ENCODE data around the gene RBSN. TPM values are rescaled to one million over a fixed set of nuclear protein-coding genes. Genes with fewer than 3 reads are reported as not detected.

Gene RBSN
- total RNA-seq, 1 experiment from 2014 or later, result 20.7 TPM

DNA sequence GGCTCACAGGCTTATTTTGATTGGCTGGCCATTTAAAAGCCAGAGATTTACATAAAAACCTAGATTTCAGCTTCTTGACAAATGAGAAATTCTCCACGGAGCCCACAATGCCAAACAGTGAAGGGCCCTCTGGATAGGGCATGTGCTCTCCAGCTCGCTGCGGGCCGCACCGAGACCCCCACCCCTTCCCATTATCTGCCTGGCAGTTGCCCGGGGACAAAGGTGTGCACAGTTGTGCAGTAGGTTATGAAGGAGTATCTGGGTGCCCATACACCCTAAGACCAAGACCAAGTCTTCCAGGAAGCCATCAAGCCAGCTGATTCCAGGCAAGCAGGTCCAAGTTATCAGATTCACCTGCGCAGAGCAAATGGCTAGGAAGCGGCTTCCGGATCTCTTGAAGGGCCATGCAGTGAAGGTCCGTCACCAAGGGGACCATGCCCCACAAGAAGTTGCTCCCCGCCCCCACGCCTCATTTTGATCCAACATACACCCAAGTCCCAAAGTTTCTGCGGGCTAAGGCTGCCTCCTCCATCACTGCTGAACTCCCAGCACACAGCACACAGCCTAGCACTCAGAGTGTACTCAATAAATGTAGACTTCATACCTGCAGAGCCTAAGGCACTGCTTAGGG, 35.2 kb downstream of the RBSN start:
- intact Hi-C loops (cut with micrococcal nuclease; ENCODE audit: unreplicated experiment), result no loop called here
- no peak overlapping the region for H3K27ac ChIP-seq
- peak overlapping the region; percentile 95 for H3K4me2 ChIP-seq
- TSS peak; percentile 46 for BruUV-seq (replicated peaks)
- H3K4me1 ChIP-seq (replicated peaks; ENCODE audit: insufficient read depth), result peaks cover 18% of the 10 kb centered on the region
- no peaks in the 10 kb centered on the region for H3K9me3 ChIP-seq (ENCODE audit: insufficient read depth, low read depth)
- no peaks in the 10 kb centered on the region; the same call in 1 of the 2 replicates for H3K36me3 ChIP-seq (ENCODE audit: low read depth)
- H3K4me3 ChIP-seq, result peak overlapping the region; percentile 97
- H4K20me1 ChIP-seq (ENCODE audit: insufficient read depth), result peaks cover 14% of the 10 kb centered on the region; the same call in 1 of the 2 replicates
- TF ChIP-seq, protein P1, sequence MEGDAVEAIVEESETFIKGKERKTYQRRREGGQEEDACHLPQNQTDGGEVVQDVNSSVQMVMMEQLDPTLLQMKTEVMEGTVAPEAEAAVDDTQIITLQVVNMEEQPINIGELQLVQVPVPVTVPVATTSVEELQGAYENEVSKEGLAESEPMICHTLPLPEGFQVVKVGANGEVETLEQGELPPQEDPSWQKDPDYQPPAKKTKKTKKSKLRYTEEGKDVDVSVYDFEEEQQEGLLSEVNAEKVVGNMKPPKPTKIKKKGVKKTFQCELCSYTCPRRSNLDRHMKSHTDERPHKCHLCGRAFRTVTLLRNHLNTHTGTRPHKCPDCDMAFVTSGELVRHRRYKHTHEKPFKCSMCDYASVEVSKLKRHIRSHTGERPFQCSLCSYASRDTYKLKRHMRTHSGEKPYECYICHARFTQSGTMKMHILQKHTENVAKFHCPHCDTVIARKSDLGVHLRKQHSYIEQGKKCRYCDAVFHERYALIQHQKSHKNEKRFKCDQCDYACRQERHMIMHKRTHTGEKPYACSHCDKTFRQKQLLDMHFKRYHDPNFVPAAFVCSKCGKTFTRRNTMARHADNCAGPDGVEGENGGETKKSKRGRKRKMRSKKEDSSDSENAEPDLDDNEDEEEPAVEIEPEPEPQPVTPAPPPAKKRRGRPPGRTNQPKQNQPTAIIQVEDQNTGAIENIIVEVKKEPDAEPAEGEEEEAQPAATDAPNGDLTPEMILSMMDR (conservative IDR thresholded peaks at IDR 0.05), result no peak
- no peak for TF ChIP-seq EZH2 (IDR thresholded peaks at IDR 0.05; ENCODE audit: low read depth)
- peaks cover 6% of the 10 kb centered on the region; the same call in 1 of the 2 replicates for H3F3A ChIP-seq (ENCODE audit: insufficient read depth, low read depth)
- no peaks in the 10 kb centered on the region; the same call in 1 of the 2 replicates for H3K9me2 ChIP-seq (ENCODE audit: insufficient read depth)
- peaks cover 34% of the 10 kb centered on the region for H3K79me2 ChIP-seq (ENCODE audit: low read depth)
- ChIA-PET CTCF (no interaction called here), POLR2A (ENCODE audit: unreplicated experiment) (interaction anchor here (0.6 kb wide), 1 partner anchor 137 kb away, joined by 6 read pairs; no protein-coding TSS in a partner anchor)
- no peak overlapping the region for H2AFZ ChIP-seq
- no peaks in the 10 kb centered on the region for H3K27me3 ChIP-seq (ENCODE audit: insufficient read depth, low read depth)
- DNase-seq, result no peak

DNA sequence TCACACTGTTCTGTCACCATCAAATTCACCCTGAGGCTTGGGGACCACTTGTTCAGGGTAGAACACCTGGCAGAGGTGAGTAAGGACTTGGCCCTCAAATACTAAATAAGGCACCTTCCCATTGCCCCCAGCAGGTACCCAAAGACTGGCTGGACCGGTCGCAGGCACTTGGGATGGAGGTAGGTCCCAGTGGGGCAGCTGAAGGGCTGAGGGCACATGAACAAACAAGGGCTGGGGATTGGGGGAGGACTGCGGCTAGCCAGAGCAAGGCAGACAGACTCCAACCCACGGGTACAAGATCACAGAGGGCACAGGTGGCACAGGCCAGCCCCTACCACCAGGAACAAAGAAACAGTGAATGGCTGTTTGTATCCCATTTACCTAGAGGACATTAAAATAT, 35.7 kb downstream of the RBSN start:
- Histone ChIP-seq H3F3A (ENCODE audit: insufficient read depth, low read depth) (peaks cover 10% of the 10 kb centered on the region), H3K9me3 (ENCODE audit: insufficient read depth, low read depth) (no peaks in the 10 kb centered on the region), H3K4me1 (replicated peaks; ENCODE audit: insufficient read depth) (peaks cover 18% of the 10 kb centered on the region), H3K27ac (no peak overlapping the region), H3K4me2 (peak overlapping the region; percentile 95), H2AFZ (no peak overlapping the region), H3K9me2 (ENCODE audit: insufficient read depth) (no peaks in the 10 kb centered on the region; the same call in 1 of the 2 replicates), H3K4me3 (peak overlapping the region; percentile 97; the same call in 1 of the 2 replicates), H3K27me3 (ENCODE audit: insufficient read depth, low read depth) (no peaks in the 10 kb centered on the region), H3K36me3 (ENCODE audit: low read depth) (no peaks in the 10 kb centered on the region; the same call in 1 of the 2 replicates), H3K79me2 (ENCODE audit: low read depth) (peaks cover 36% of the 10 kb centered on the region), H4K20me1 (ENCODE audit: insufficient read depth) (peaks cover 17% of the 10 kb centered on the region; the same call in 1 of the 2 replicates)
- CTCF ChIA-PET, result no interaction called here
- intact Hi-C loops (cut with micrococcal nuclease; ENCODE audit: unreplicated experiment), result no loop called here
- POLR2A ChIA-PET (ENCODE audit: unreplicated experiment), result no interaction called here
- TF ChIP-seq EZH2 (IDR thresholded peaks at IDR 0.05; ENCODE audit: low read depth), result no peak
- TF ChIP-seq, protein P1 (conservative IDR thresholded peaks at IDR 0.05), result no peak
- no peak for DNase-seq
- no TSS peak for BruUV-seq (replicated peaks)

DNA sequence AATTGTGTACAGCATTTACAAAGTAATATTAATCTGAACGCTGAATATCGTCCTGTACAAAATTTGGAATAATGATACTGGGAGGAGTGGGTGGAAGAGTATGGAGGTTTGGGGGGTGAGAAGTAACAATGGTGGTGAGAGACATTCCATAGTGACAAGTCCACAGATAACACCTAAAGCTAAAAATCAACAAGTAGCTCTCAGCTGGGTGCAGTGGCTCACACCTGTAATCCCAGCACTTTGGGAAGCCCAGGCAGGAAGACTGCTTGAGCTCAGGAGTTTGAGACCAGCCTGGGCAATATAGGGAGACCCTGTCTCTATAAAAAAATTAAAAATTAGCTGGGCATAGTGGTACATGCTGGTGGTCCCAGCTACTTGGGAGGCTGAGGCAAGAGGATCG, 38.9 kb downstream of the RBSN start:
- CTCF ChIA-PET, result interaction anchor here (0.6 kb wide), 1 partner anchor 38 kb away, joined by 6 read pairs; no protein-coding TSS in a partner anchor
- H3K79me2 ChIP-seq (ENCODE audit: low read depth), result peaks cover 59% of the 10 kb centered on the region
- no peak for TF ChIP-seq EZH2 (IDR thresholded peaks at IDR 0.05; ENCODE audit: low read depth)
- TF ChIP-seq, protein P1 (conservative IDR thresholded peaks at IDR 0.05), result no peak

More for the DNA sequence above, 38.9 kb downstream of the RBSN start:
- H3K27ac ChIP-seq, result no peak overlapping the region
- H3F3A ChIP-seq (ENCODE audit: insufficient read depth, low read depth), result peaks cover 7% of the 10 kb centered on the region; the same call in 1 of the 2 replicates
- intact Hi-C loops (cut with micrococcal nuclease; ENCODE audit: unreplicated experiment), result no loop called here
- no peaks in the 10 kb centered on the region; the same call in 1 of the 2 replicates for H3K36me3 ChIP-seq (ENCODE audit: low read depth)
- H2AFZ ChIP-seq, result no peak overlapping the region
- no peak for DNase-seq
- H3K4me2 ChIP-seq, result no peak overlapping the region
- POLR2A ChIA-PET (ENCODE audit: unreplicated experiment), result interaction anchor here (0.6 kb wide), 1 partner anchor 683 kb away, joined by 6 read pairs; no protein-coding TSS in a partner anchor
- no peak overlapping the region for H3K4me3 ChIP-seq
- H3K4me1 ChIP-seq (replicated peaks; ENCODE audit: insufficient read depth), result peaks cover 13% of the 10 kb centered on the region
- no TSS peak for BruUV-seq (replicated peaks)
- H3K9me3 ChIP-seq (ENCODE audit: insufficient read depth, low read depth), result no peaks in the 10 kb centered on the region
- peaks cover 31% of the 10 kb centered on the region for H4K20me1 ChIP-seq (ENCODE audit: insufficient read depth)
- no peaks in the 10 kb centered on the region for H3K9me2 ChIP-seq (ENCODE audit: insufficient read depth)
- no peaks in the 10 kb centered on the region for H3K27me3 ChIP-seq (ENCODE audit: insufficient read depth, low read depth)

Measured in PC-9 (cell line).